ENCODE results near the gene GNAT3.

Gene GNAT3

DNA sequence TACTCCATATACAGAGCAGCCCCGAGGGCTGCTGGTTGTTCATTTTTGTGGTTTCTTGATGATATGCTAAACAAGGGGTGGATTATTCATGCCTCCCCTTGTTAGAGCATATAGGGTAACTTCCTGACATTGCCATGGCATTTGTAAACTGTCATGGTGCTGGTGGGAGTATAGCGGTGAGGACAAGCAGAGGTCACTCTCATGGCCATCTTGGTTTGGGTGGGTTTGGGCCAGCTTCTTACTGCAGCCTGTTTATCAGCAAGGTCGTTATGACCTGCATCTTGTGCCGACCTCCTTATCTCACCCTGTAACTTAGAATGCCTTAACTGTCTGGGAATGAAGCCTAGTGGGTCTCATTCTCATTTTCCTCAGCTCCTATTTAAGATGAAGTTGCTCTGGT is 31.3 kb downstream of the GNAT3 start:
- Histone ChIP-seq H3K9me3 (ENCODE audit: control extremely low read depth in 1 of 5, control insufficient read depth in 4 of 5, insufficient read depth in 2 of 5, low read depth in 1 of 5, low read length in 4 of 5) (no peaks in the 10 kb centered on the region), H3K36me3 (ENCODE audit: control insufficient read depth in 4 of 4, insufficient read depth in 4 of 4, low read length in 3 of 4) (no peaks in the 10 kb centered on the region), H3K4me1 (ENCODE audit: control extremely low read depth in 1 of 4, control insufficient read depth in 4 of 4, insufficient read depth in 4 of 4, low read length in 3 of 4) (no peaks in the 10 kb centered on the region), H3K27ac (ENCODE audit: insufficient read depth in 1 of 2, low read depth in 1 of 2, low read length in 2 of 2, poor library complexity in 1 of 2, severe bottlenecking in 2 of 2) (no peak overlapping the region), H3K27me3 (replicated peaks in 2 of 5; ENCODE audit: control insufficient read depth in 4 of 5, insufficient read depth in 5 of 5, low read length in 4 of 5) (no peaks in the 10 kb centered on the region), H3K4me3 (ENCODE audit: control insufficient read depth in 1 of 7, extremely low read depth in 1 of 7, insufficient read depth in 4 of 7, low read depth in 2 of 7, low read length in 6 of 7) (no peak overlapping the region)
- ChIA-PET CTCF (no interaction called here), POLR2A (no interaction called here)
- WGBS (ENCODE audit: insufficient coverage), result 94% methylated on average over 3 of the region's 4 CpGs
- no peak for DNase-seq

DNA sequence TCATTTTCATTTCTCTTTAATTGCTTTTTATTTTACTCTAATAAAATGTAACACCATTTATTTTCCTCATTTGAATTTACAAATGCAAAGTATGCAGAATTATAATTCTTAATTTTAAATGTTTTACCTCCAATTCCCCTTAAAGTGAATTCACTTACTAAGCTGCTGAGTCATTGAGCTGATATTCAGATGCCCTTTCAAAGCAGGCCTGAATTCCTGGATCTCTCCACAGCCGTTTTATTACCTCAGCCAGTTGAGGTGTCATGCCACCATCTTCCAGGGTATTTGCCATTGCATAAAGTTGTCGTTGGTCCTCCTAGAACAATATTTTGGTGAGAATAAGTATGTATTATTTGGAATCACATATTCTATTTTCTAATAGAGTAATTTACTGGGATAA is 33.2 kb downstream of the GNAT3 start:
- peak in 1 of 3 donors; percentile 4 for DNase-seq
- Histone ChIP-seq H3K4me1 (ENCODE audit: control extremely low read depth in 1 of 4, control insufficient read depth in 4 of 4, insufficient read depth in 4 of 4, low read length in 3 of 4) (no peaks in the 10 kb centered on the region), H3K36me3 (ENCODE audit: control insufficient read depth in 4 of 4, insufficient read depth in 4 of 4, low read length in 3 of 4) (no peaks in the 10 kb centered on the region), H3K9me3 (ENCODE audit: control extremely low read depth in 1 of 5, control insufficient read depth in 4 of 5, insufficient read depth in 2 of 5, low read depth in 1 of 5, low read length in 4 of 5) (no peaks in the 10 kb centered on the region), H3K4me3 (ENCODE audit: control insufficient read depth in 1 of 7, extremely low read depth in 1 of 7, insufficient read depth in 4 of 7, low read depth in 2 of 7, low read length in 6 of 7) (no peak overlapping the region), H3K27ac (ENCODE audit: insufficient read depth in 1 of 2, low read depth in 1 of 2, low read length in 2 of 2, poor library complexity in 1 of 2, severe bottlenecking in 2 of 2) (no peak overlapping the region), H3K27me3 (replicated peaks in 2 of 5; ENCODE audit: control insufficient read depth in 4 of 5, insufficient read depth in 5 of 5, low read length in 4 of 5) (no peaks in the 10 kb centered on the region)
- 63% methylated on average over 1 of the region's 2 CpGs for WGBS (ENCODE audit: insufficient coverage)
- ChIA-PET CTCF (interaction anchor here (1.6 kb wide), 1 partner anchor 9 kb away, joined by 3 read pairs; no protein-coding TSS in a partner anchor), POLR2A (no interaction called here)

DNA sequence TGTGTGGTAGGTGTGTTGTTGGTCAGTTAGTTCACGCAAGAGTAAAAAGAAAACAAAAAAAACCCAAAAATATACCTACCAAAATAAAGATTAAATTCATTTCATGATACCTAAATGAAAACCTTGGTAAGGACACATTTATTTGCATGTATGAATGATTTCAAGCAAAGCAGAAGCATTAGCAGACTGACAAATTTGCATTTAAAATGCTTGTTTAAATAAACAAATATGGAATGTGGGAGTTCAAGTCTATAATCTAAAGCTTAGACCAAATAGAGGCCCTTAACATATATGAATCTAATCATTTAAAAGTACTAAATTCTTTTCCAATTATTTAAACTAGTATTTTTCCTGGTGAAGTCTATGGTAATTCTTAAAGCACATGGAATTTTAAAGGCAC is 35.8 kb downstream of the GNAT3 start:
- Histone ChIP-seq H3K9me3 (ENCODE audit: control extremely low read depth in 1 of 5, control insufficient read depth in 4 of 5, insufficient read depth in 2 of 5, low read depth in 1 of 5, low read length in 4 of 5) (no peaks in the 10 kb centered on the region), H3K4me3 (ENCODE audit: control insufficient read depth in 1 of 7, extremely low read depth in 1 of 7, insufficient read depth in 4 of 7, low read depth in 2 of 7, low read length in 6 of 7) (no peak overlapping the region), H3K36me3 (ENCODE audit: control insufficient read depth in 4 of 4, insufficient read depth in 4 of 4, low read length in 3 of 4) (no peaks in the 10 kb centered on the region), H3K27ac (ENCODE audit: insufficient read depth in 1 of 2, low read depth in 1 of 2, low read length in 2 of 2, poor library complexity in 1 of 2, severe bottlenecking in 2 of 2) (no peak overlapping the region), H3K27me3 (replicated peaks in 2 of 5; ENCODE audit: control insufficient read depth in 4 of 5, insufficient read depth in 5 of 5, low read length in 4 of 5) (no peaks in the 10 kb centered on the region), H3K4me1 (ENCODE audit: control extremely low read depth in 1 of 4, control insufficient read depth in 4 of 4, insufficient read depth in 4 of 4, low read length in 3 of 4) (no peaks in the 10 kb centered on the region)
- ChIA-PET POLR2A (no interaction called here), CTCF (no interaction called here)
- DNase-seq, result no peak
- WGBS (ENCODE audit: insufficient coverage), result no CpG with 5 or more reads among the region's 1 CpG

DNA sequence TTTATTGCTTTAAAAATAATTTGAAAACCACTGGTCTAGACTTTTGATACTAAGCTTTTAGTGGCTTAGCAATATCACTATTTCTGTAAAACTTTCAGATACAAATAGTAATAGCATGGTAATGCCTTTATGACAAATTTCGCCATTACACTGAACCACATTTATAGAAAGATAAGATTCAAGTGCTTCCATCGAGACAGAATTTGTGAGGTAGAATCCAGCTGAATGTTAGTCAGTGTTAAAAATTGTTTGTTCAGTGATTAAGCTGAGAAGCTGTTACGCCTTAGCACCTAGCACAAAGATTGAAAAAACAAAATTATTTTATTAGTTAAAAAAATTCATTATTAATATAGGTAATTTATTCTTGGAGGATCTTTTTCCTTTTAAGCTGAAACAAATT is 36.5 kb downstream of the GNAT3 start:
- CTCF ChIA-PET, result no interaction called here

DNA sequence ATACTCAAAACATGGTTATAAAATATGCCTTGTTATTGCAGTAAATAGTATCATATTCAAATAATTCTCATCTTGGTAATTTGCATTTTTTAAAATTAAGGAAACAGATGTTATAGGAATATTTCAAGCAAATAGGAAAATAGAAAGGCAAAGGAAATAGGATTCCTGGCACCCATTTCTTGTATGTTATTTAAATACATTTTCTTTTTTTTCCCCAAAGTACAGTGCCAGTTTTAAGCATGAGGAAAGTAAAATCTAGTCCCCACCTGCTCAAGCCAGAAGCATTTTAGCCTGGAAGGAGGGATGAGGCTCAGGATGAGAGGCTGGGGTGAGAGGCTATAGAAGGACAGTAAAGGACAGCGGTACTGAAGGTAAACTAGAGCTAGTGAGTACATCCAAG is 38.1 kb downstream of the GNAT3 start:
- ChIA-PET POLR2A (no interaction called here), CTCF (no interaction called here)
- Histone ChIP-seq H3K4me3 (ENCODE audit: control insufficient read depth in 1 of 7, extremely low read depth in 1 of 7, insufficient read depth in 4 of 7, low read depth in 2 of 7, low read length in 6 of 7) (no peak overlapping the region), H3K27me3 (replicated peaks in 2 of 5; ENCODE audit: control insufficient read depth in 4 of 5, insufficient read depth in 5 of 5, low read length in 4 of 5) (no peaks in the 10 kb centered on the region), H3K9me3 (ENCODE audit: control extremely low read depth in 1 of 5, control insufficient read depth in 4 of 5, insufficient read depth in 2 of 5, low read depth in 1 of 5, low read length in 4 of 5) (no peaks in the 10 kb centered on the region), H3K4me1 (ENCODE audit: control extremely low read depth in 1 of 4, control insufficient read depth in 4 of 4, insufficient read depth in 4 of 4, low read length in 3 of 4) (no peaks in the 10 kb centered on the region), H3K36me3 (ENCODE audit: control insufficient read depth in 4 of 4, insufficient read depth in 4 of 4, low read length in 3 of 4) (no peaks in the 10 kb centered on the region), H3K27ac (ENCODE audit: insufficient read depth in 1 of 2, low read depth in 1 of 2, low read length in 2 of 2, poor library complexity in 1 of 2, severe bottlenecking in 2 of 2) (no peak overlapping the region)
- DNase-seq, result no peak
- 100% methylated on average over 1 of the region's 1 CpG for WGBS (ENCODE audit: insufficient coverage)

More for the DNA sequence above, 36.5 kb downstream of the GNAT3 start:
- Histone ChIP-seq H3K27me3 (replicated peaks in 2 of 5; ENCODE audit: control insufficient read depth in 4 of 5, insufficient read depth in 5 of 5, low read length in 4 of 5) (no peaks in the 10 kb centered on the region), H3K4me1 (ENCODE audit: control extremely low read depth in 1 of 4, control insufficient read depth in 4 of 4, insufficient read depth in 4 of 4, low read length in 3 of 4) (no peaks in the 10 kb centered on the region), H3K4me3 (ENCODE audit: control insufficient read depth in 1 of 7, extremely low read depth in 1 of 7, insufficient read depth in 4 of 7, low read depth in 2 of 7, low read length in 6 of 7) (no peak overlapping the region), H3K27ac (ENCODE audit: insufficient read depth in 1 of 2, low read depth in 1 of 2, low read length in 2 of 2, poor library complexity in 1 of 2, severe bottlenecking in 2 of 2) (no peak overlapping the region), H3K36me3 (ENCODE audit: control insufficient read depth in 4 of 4, insufficient read depth in 4 of 4, low read length in 3 of 4) (no peaks in the 10 kb centered on the region), H3K9me3 (ENCODE audit: control extremely low read depth in 1 of 5, control insufficient read depth in 4 of 5, insufficient read depth in 2 of 5, low read depth in 1 of 5, low read length in 4 of 5) (no peaks in the 10 kb centered on the region)
- DNase-seq, result no peak
- WGBS (ENCODE audit: insufficient coverage), result no CpG with 5 or more reads among the region's 3 CpGs
- POLR2A ChIA-PET, result no interaction called here

DNA sequence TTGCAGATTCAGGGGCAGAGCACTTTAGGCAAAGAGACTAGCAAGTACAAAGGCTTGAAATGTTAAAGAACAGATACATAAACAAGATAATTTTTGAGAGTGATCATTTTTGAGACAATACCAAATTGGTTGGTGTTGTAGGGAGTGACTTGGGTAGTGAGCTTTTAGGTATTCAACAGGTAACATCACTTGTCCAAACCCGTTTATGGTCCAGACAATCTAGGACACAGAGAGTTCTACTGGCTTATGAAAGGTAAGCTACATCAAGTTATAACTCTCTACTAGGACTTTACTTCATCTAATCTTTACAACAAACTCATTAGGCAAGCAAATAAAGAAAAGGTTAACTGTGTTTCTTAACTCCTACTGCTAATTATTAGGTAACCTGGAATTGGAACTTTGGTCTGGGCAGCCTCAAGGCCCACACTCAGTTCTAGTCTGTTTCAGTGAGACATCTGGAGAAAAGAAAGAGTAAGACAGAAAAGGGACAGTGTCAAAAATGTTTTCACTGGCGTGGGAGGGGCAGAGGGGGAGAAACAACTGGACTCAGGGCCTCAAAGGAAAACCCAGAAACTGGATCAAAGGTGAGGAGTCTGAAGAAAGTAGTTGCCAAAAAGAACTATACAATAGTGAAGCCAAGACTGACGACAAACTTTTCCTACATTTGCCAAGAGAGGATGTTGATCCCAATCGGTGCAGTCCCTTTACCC is 39.2 kb downstream of the GNAT3 start:
- Histone ChIP-seq H3K4me1 (ENCODE audit: control extremely low read depth in 1 of 4, control insufficient read depth in 4 of 4, insufficient read depth in 4 of 4, low read length in 3 of 4) (no peaks in the 10 kb centered on the region), H3K27ac (ENCODE audit: insufficient read depth in 1 of 2, low read depth in 1 of 2, low read length in 2 of 2, poor library complexity in 1 of 2, severe bottlenecking in 2 of 2) (no peak overlapping the region), H3K4me3 (ENCODE audit: control insufficient read depth in 1 of 7, extremely low read depth in 1 of 7, insufficient read depth in 4 of 7, low read depth in 2 of 7, low read length in 6 of 7) (no peak overlapping the region), H3K9me3 (ENCODE audit: control extremely low read depth in 1 of 5, control insufficient read depth in 4 of 5, insufficient read depth in 2 of 5, low read depth in 1 of 5, low read length in 4 of 5) (no peaks in the 10 kb centered on the region), H3K36me3 (ENCODE audit: control insufficient read depth in 4 of 4, insufficient read depth in 4 of 4, low read length in 3 of 4) (no peaks in the 10 kb centered on the region), H3K27me3 (replicated peaks in 2 of 5; ENCODE audit: control insufficient read depth in 4 of 5, insufficient read depth in 5 of 5, low read length in 4 of 5) (no peaks in the 10 kb centered on the region)
- ChIA-PET CTCF (no interaction called here), POLR2A (no interaction called here)
- no peak for DNase-seq
- 79% methylated on average over 2 of the region's 4 CpGs for WGBS (ENCODE audit: insufficient coverage)

DNA sequence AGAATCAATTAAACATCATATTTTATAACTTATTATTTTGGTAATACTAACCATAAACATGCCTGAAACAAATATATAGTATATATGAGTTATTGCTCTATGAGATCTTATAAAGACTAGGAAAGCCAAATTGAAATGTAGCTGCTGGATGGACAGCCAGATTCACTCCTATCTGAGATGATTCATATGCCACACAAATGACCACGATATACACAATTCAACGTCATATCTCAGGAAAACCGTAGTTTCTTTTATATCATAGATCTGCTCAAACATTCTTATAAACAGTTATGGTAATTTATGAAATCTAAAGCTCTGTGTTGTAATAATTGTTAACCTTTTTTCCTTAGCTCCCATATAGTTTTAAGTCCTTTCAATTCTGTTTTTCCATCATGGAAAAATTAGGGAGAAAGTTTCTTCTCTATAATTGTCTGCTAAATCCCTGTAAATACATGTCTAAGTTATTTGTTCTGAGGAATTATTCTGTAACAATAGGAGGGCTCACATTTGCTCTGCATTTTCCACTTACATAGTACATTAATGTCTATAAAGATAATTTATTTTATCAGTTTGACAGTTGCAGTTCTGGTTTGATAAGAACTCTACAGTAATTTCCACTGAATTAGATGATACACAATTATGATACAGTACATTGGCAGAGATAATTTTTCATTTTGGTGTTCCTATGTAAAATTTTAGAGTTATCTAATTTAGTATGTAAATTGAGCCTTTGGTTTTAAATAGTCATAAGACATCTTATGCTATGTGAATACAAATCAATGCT is 42.7 kb downstream of the GNAT3 start:
- Histone ChIP-seq H3K4me1 (ENCODE audit: control extremely low read depth in 1 of 4, control insufficient read depth in 4 of 4, insufficient read depth in 4 of 4, low read length in 3 of 4) (no peaks in the 10 kb centered on the region), H3K9me3 (ENCODE audit: control extremely low read depth in 1 of 5, control insufficient read depth in 4 of 5, insufficient read depth in 2 of 5, low read depth in 1 of 5, low read length in 4 of 5) (no peaks in the 10 kb centered on the region), H3K36me3 (ENCODE audit: control insufficient read depth in 4 of 4, insufficient read depth in 4 of 4, low read length in 3 of 4) (no peaks in the 10 kb centered on the region), H3K27ac (ENCODE audit: insufficient read depth in 1 of 2, low read depth in 1 of 2, low read length in 2 of 2, poor library complexity in 1 of 2, severe bottlenecking in 2 of 2) (no peak overlapping the region), H3K4me3 (ENCODE audit: control insufficient read depth in 1 of 7, extremely low read depth in 1 of 7, insufficient read depth in 4 of 7, low read depth in 2 of 7, low read length in 6 of 7) (no peak overlapping the region), H3K27me3 (replicated peaks in 2 of 5; ENCODE audit: control insufficient read depth in 4 of 5, insufficient read depth in 5 of 5, low read length in 4 of 5) (no peaks in the 10 kb centered on the region)
- ChIA-PET CTCF (interaction anchor here (0.9 to 1.0 kb wide), 2 partner anchors 10 to 32 kb away, joined by 3 read pairs; no protein-coding TSS in a partner anchor), POLR2A (no interaction called here)
- WGBS (ENCODE audit: insufficient coverage), result no CpG with 5 or more reads among the region's 3 CpGs
- DNase-seq, result no peak

All from common myeloid progenitor, CD34-positive (primary cell).